ENCODE results near the gene MRTFA. TPM values are rescaled to one million over a fixed set of nuclear protein-coding genes. Genes with fewer than 3 reads are reported as not detected.
A peak's percentile ranks its signal among the peaks of the same experiment; 100 is the strongest.
"Not testable (repeated sequence)": the region's sequence is repeated elsewhere in the genome, so short reads cannot be mapped to it uniquely, and the experiment has no call there.

MRTFA gene
- total RNA-seq, 1 donor from 2014 or later, result 53.0 TPM

DNA sequence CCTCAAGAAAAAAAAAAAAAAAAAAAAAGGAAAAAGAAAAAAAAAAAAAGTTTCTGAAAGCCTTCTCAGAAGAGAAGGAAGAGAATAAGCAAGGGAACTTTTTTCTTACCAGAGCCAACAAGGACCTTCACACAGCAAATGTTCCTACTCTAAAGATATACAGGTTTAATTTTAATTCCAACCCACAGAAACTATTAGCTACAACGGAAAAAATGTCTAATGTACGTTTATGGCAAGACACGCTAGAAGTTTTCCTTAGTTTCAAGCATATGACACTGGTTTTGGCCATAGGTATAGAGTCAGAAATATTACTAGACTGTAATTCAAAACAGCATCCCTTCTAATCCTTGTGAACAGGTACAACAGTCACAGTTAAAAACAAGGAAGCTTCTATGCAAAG is 120.1 kb downstream of the MRTFA start:
- TF ChIP-seq, protein P1, sequence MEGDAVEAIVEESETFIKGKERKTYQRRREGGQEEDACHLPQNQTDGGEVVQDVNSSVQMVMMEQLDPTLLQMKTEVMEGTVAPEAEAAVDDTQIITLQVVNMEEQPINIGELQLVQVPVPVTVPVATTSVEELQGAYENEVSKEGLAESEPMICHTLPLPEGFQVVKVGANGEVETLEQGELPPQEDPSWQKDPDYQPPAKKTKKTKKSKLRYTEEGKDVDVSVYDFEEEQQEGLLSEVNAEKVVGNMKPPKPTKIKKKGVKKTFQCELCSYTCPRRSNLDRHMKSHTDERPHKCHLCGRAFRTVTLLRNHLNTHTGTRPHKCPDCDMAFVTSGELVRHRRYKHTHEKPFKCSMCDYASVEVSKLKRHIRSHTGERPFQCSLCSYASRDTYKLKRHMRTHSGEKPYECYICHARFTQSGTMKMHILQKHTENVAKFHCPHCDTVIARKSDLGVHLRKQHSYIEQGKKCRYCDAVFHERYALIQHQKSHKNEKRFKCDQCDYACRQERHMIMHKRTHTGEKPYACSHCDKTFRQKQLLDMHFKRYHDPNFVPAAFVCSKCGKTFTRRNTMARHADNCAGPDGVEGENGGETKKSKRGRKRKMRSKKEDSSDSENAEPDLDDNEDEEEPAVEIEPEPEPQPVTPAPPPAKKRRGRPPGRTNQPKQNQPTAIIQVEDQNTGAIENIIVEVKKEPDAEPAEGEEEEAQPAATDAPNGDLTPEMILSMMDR (IDR thresholded peaks at IDR 0.05; ENCODE audit: insufficient read depth, low read length, poor library complexity, severe bottlenecking), result no peak
- Histone ChIP-seq H3K36me3 (ENCODE audit: control insufficient read depth, insufficient read depth, low read length) (no peaks in the 10 kb centered on the region), H3K27me3 (ENCODE audit: control insufficient read depth, insufficient read depth, low read length) (no peaks in the 10 kb centered on the region), H3K4me3 (ENCODE audit: low read depth, low read length) (no peak overlapping the region)
- no peak for DNase-seq (ENCODE audit: low read depth)

DNA sequence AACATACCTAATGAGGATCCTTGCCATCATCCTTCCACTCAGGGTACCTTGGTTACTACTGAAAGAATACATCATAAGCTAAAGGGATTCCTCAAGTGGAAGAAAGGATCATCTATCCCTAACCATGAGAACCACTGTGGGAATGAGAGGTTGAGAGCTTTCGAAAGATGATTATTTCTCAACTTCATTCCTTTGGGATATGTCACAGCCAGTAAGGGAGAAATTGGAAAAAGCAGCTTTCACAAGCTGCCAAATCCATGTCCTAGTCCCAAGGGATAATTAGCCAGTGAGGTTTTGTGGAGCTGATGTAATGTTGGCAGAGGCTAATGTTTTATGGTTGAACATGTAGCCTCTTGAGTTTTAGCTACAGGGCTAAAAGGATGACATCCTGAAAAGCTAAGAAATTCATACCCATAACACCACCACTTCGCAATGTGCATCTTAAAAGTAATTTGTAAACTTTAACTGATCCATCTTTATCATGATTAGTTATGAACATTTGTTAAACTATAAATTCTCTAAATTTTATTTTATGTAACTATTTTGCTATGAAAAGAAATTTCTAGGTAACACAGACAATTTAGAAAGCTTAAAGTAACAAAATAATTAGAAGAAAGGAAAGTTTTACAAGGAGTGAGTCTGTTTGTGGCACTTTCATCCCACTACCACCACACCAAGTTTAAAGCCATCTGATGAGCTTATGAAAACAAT is 123.9 kb downstream of the MRTFA start:
- DNase-seq (ENCODE audit: low read depth), result peak; percentile 92
- TF ChIP-seq, protein P1 (IDR thresholded peaks at IDR 0.05; ENCODE audit: insufficient read depth, low read length, poor library complexity, severe bottlenecking), result no peak
- no peak overlapping the region for H3K4me3 ChIP-seq (ENCODE audit: low read depth, low read length)
- H3K27me3 ChIP-seq (ENCODE audit: control insufficient read depth, insufficient read depth, low read length), result no peaks in the 10 kb centered on the region
- H3K36me3 ChIP-seq (ENCODE audit: control insufficient read depth, insufficient read depth, low read length), result no peaks in the 10 kb centered on the region

DNA sequence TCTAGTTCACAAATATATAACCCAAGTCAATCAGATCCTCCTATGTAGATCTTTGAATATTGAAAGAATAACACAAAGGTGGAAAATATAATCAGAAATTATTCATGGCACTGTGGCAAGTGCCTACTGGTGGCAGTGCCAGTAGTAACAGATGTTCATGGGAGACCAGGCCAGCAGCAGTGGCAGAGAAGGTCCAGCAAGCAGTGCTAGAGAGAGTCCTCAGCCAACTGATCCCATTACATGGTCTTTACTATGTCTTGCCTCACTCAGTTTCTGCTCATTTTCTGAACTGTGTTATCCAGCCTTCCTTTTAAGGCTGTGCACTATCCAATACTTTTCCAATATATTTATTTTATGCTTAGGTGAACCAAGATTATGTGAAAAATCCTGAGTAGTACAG is 124.9 kb downstream of the MRTFA start:
- no peak for DNase-seq (ENCODE audit: low read depth)
- no peaks in the 10 kb centered on the region for H3K27me3 ChIP-seq (ENCODE audit: control insufficient read depth, insufficient read depth, low read length)
- H3K4me3 ChIP-seq (ENCODE audit: low read depth, low read length), result no peak overlapping the region
- no peaks in the 10 kb centered on the region for H3K36me3 ChIP-seq (ENCODE audit: control insufficient read depth, insufficient read depth, low read length)
- TF ChIP-seq, protein P1 (IDR thresholded peaks at IDR 0.05; ENCODE audit: insufficient read depth, low read length, poor library complexity, severe bottlenecking), result no peak

DNA sequence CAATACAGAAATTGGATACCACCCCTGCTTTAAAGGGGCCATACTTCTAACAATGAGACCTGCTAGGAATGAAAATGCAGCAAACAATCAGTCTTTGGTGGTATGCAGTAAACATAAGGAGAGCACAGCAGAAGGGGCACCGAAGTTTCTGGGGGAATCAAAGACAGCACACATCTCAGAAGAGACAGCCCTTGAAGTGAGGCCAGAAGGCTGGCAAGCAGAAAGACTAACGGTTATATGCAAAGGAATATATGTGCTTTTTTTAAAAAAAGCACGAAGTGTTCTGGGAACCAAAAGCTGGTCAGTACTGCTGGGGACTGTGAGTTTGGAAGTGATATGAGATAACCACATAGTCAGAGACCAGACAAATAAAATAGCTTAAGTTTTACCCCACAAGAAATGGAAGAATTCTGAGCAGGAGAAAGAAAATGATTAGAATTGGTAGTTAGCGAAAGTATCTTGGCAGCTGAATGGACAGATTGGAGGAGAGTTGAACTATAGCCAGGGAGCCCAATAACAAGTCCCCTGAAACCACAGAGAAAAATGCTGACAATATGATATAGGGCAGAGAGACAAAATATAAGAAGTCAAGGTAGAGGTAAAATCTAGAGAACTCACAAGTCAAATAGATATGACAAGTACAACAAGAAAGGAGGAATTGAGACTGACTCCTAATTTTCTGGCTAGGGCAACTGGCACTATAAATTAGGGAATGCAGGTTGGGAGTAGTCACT is 125.7 kb downstream of the MRTFA start:
- no peak overlapping the region for H3K4me3 ChIP-seq (ENCODE audit: low read depth, low read length)
- TF ChIP-seq, protein P1 (IDR thresholded peaks at IDR 0.05; ENCODE audit: insufficient read depth, low read length, poor library complexity, severe bottlenecking), result no peak

DNA sequence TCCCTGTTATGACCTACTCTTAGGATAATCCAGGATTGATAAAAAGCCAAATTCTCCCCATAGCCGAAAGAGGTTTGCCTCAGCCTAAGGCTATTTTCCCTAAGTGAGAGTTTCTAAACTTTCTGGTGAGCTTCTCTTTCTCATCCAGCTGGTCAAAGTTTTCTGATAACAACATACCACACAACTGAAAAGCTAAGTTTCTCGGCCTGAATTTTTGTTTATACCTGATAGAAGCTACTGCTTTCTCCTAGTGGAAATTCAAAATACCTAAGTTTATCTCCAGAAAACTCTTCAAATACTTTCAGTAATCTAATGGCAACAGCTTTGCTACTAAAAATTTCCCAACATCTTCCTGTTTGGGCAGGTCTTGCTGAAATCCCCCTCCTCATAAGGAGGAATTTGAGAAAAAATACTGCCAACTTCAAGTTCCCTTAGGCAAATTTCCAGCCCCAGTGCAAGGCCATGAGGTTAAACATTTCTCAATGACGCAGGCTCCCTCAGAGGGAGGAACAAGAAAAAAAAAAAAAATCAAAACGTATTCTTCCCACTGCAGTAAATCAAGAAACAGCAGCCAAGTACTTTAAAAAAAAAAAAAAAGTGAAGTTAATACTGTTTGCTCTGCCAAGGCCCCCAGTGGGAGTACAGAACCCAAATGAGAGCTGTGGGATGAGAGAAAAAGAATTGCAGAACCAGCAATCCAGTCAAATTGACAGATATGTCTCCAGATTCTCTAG is 127.0 kb downstream of the MRTFA start:
- peak; percentile 81 for DNase-seq (ENCODE audit: low read depth)
- Histone ChIP-seq H3K4me3 (ENCODE audit: low read depth, low read length) (no peak overlapping the region), H3K36me3 (ENCODE audit: control insufficient read depth, insufficient read depth, low read length) (no peaks in the 10 kb centered on the region), H3K27me3 (ENCODE audit: control insufficient read depth, insufficient read depth, low read length) (no peaks in the 10 kb centered on the region)
- TF ChIP-seq, protein P1 (IDR thresholded peaks at IDR 0.05; ENCODE audit: insufficient read depth, low read length, poor library complexity, severe bottlenecking), result no peak

More for the DNA sequence above, 125.7 kb downstream of the MRTFA start:
- DNase-seq (ENCODE audit: low read depth), result no peak
- Histone ChIP-seq H3K36me3 (ENCODE audit: control insufficient read depth, insufficient read depth, low read length) (no peaks in the 10 kb centered on the region), H3K27me3 (ENCODE audit: control insufficient read depth, insufficient read depth, low read length) (no peaks in the 10 kb centered on the region)

DNA sequence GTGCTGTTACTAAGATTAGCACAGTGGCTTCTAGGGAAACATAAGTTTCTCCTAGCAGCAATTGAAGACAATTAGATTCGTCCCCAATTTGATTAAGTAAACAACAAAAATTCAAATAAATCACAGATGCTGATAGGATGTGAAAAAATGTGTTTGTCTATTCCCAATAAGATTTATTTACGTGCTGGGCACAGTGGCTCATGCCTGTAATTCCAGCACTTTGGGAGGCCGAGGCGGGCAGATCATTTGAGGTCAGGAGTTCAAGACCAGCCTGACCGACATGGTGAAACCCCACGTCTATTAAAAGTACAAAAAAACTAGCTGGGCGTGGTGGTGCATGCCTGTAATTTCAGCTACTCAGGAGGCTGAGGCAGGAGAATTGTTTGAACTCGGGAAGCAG is 128.5 kb downstream of the MRTFA start:
- DNase-seq (ENCODE audit: low read depth); H3K4me3 ChIP-seq (ENCODE audit: low read depth, low read length); H3K36me3 ChIP-seq (ENCODE audit: control insufficient read depth, insufficient read depth, low read length); H3K27me3 ChIP-seq (ENCODE audit: control insufficient read depth, insufficient read depth, low read length): not testable (repeated sequence)

Measured in kidney epithelial cell (primary cell).